ENCODE data around the gene SLC6A11.

SLC6A11 gene

GRCh38 chr3:10790713-10791112 lies 25.3 kb upstream of the SLC6A11 start:
- no peak for DNase-seq (ENCODE audit: low spot score)

DNA sequence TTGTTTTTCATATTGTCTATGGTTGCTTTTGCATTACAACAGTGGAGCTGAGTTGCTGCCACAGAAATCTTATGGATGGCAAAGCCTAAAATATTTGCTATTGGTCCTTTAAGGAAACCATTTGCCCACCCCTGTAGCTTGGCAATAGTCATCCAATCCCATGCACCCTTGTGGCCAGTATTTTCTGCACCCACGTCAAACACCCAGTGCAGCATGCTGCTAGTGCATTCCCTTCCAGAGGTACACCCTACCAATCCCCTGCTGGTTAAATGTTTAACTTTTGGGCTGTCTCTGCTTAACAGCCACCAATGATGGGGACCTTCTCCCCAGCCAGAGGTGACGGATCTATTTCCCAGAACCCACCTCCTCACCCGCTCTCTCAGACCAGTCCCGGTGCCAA lies 23.8 kb upstream of the SLC6A11 start:
- no peak for DNase-seq (ENCODE audit: low spot score)

- no peak for DNase-seq (ENCODE audit: low spot score)
Observed at GRCh38 chr3:10798600-10799367, 17.2 kb upstream of the SLC6A11 start.

DNA sequence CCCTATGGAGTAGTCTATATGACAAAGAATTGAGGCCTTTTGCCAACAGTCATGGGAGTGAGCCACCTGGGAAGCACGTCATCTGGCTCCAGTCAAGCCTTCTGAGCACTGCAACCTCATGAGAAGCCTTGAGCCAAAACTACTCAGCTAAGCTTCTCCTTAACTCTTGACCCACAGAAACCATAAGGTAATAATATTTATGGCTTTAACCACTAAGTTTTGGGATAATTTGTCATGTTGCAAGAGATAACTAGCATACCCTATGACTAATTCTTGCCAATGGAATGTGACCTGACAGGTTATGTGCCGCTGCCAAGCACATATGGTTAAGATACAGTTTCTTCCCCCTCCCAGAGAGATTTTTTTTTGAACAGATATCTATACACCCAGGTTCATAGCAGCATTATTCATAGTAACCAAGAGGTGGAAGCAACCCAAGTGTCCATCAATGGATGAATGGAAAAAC lies 11.8 kb upstream of the SLC6A11 start:
- DNase-seq (ENCODE audit: low spot score) = no peak

- DNase-seq (ENCODE audit: low spot score) = no peak
Observed at GRCh38 chr3:10806006-10806405, 10.0 kb upstream of the SLC6A11 start.

DNA sequence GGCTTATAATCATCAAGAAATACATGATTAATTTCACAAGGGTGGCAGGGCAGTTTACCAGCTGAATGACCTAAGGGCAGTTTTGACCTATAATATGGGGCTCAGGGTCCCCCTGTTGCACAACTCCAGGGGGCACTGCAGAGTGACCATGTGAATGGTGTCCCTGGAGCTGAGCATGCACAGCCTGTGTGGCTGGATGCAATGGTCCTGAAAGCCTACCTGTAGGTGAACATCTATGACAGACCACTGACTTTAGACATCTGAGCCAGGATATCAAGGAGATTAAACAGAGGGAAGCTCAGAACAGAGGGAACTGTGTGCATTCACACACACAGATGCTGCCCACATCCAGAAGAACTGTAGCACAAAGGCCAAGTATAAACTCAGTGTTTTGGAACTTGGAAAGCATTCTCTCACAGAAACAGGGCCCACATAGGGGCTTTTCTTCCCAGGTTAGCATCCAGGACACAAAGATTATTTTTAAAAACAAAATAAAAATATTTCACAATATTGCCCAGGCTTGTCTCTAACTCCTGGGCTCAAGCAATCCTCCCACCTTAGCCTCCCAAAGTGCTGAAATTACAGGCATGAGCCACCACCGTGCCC lies 7.8 kb upstream of the SLC6A11 start:
- no peak for DNase-seq (ENCODE audit: low spot score)

DNA sequence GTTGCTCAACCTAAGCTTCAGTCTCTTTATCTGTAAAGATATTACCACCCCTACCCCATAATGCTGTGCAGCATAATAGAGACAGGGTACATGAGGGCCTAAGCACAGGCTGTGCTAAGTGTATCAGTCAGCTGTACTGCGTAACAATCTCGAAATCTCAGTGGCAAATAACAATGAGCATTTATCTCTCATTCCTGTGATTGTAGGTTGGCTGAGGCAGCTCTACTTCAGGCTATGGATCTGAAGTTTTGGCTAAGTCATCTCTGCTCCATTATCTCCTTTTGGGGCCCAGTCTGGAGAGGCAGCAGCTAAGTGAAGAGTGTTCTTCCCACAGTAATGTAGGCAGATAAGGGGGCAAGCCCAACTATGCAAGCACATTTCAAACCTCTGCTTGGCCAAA lies 7.1 kb upstream of the SLC6A11 start:
- no peak for DNase-seq (ENCODE audit: low spot score)

DNA sequence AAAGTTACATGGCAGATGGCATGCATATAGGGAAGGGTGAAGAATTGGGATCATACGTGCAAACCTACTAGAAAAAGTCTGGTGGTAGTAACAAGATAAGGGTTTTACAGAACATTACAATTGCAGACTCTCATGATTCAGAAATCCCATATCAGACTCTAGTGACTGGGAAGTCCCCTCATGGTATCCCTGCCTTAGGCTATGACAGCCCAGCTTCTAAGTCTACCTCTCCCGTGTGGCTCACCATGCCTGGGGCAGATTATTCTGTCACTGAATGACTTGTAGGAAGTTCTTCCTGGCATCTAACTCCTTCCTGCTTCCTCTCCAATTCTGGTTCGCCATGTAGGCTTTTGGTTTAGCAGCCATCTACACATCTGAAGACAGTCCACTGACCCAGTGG lies 5.7 kb upstream of the SLC6A11 start:
- no peak for DNase-seq (ENCODE audit: low spot score)

GRCh38 chr3:10813425-10813824 lies 2.6 kb upstream of the SLC6A11 start:
- DNase-seq (ENCODE audit: low spot score) = no peak

- DNase-seq (ENCODE audit: low spot score) = no peak
Observed at GRCh38 chr3:10814623-10815022, 1.4 kb upstream of the SLC6A11 start.

GRCh38 chr3:10815487-10815886 lies 541 bp upstream of the SLC6A11 start:
- no peak for DNase-seq (ENCODE audit: low spot score)

DNA sequence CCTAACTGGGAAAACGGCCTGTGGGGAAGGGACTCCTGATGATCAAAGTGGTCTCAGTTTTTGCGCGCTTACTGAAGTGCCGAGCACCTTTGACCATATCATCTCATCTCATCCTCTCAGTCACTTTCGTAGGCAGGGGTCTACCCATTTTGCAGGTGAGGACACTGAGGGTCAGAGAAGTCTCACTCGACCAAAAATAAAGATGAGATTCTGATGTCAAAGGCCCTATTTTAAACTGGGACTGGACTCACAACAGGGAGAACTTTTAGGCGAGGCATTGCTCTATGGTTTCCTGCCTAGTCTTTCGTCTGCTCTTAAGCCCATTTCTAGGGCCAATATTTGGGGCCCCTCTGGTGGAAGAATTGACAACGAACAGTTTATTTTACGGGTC lies 830 bp downstream of the SLC6A11 start:
- no peak for DNase-seq (ENCODE audit: low spot score)

DNA sequence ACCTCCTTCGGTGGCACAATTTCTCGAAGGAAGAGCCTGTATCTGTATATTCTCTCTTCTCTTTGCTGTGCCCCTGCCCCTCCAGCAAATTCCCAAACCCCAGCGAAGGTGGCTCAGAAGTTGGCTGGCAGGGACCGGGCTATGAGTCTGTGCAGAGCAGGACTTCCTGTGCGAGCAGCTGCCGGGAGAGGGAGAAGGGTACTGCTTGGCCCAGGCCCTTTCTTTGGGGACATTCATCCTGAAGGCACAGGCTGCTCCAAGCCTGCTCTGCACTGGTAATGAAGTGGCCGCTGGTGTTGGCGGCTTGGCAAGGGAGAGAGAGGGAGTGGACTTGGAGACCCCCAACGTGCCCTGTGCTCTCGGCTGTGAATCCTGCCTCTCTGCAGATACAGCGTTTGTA lies 1.5 kb downstream of the SLC6A11 start:
- no peak for DNase-seq (ENCODE audit: low spot score)

DNA sequence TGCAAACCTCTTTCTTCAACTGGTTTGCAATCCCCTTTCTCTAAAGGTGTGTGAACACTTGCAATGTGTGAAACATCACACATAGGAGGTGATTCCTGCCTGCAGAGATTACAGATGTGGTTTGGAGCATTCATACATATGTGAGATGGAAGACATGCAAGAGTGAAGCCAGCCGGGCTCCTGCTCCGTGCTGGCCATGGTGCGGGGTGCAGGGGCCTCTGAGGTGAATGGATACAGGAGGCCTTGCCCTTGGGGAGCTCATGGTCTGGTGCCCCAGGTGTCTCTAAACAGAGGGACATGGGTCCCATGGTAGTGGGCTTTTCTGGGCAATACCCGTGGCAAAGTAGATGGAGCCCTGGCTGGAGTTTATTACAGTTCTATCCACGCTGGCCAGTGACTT lies 6.0 kb downstream of the SLC6A11 start:
- no peak for DNase-seq (ENCODE audit: low spot score)

DNA sequence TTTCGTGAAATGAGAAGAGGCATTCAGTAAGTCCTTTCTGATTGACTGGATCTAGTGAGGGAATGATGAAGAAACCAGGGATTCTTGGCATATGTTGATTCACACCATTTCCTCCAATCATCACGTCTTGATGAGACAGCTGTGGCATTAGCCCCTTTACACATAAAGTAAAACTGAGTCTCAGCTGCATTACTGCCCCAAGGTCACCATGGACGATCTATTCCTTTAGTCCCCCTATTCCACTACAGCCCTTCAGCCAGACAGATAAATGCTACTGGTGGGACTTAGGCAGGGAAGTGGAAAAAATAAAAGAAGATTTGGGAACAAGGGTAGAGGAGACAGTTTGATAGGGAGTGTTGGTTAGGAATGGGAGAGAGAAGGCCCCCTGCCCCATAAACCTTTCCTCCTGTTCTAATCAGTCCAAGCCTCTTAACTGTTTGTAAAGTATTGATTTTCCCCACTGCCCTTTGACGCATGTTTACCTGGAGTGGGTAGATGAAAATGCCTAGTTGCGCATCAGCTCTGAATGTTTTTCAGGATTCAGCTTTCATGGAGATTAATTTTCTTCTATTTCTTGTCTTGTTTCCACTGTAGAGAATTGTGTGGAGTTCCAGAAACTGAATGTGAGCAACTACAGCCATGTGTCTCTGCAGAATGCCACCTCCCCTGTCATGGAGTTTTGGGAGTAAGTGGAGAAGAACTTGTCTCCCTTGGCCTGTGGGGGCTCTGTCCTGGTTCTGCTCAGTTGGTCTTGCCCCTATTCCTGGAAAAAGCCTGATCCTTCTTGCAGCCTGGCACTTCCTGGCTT lies 6.9 kb downstream of the SLC6A11 start:
- no peak for DNase-seq (ENCODE audit: low spot score)

DNA sequence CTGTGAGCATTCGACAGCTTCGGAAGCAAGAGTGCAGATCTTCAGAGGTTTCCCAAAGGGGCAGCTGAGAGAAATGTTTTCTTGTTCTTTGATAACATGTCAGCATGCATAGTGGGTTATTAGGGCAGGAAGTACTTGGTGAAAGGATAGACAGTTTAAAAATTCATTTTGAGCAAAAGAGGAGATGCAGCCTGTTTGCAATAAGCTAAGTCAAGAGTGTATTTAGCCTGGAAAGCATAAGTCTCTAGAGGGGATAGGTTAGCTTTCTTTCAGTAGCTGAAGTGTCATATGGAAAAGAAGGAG lies 7.4 kb downstream of the SLC6A11 start:
- DNase-seq (ENCODE audit: low spot score) = no peak

DNA sequence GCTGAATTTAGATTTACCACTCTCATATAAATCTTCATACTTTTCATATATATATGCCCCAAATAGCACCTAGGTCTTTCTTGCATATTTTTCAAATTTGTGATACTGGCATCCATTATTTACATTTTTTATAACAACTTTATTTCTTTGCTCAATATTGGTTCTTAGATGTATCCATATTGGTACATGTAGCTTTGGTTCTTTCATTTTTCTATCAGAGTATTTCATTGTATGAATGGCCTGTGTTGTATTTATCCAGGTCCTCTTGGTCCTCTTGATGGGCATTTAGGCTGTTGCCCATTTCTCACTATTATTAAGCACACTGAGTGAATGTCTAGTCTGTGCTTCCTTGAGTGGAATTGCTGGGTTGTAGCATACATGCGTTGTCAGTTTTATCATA lies 8.4 kb downstream of the SLC6A11 start:
- DNase-seq (ENCODE audit: low spot score) = no peak

- DNase-seq (ENCODE audit: low spot score) = no peak
Observed at GRCh38 chr3:10833855-10834414, 17.9 kb downstream of the SLC6A11 start.

- DNase-seq (ENCODE audit: low spot score) = peak; percentile 58
Observed at GRCh38 chr3:10834951-10835350, 18.9 kb downstream of the SLC6A11 start.

DNA sequence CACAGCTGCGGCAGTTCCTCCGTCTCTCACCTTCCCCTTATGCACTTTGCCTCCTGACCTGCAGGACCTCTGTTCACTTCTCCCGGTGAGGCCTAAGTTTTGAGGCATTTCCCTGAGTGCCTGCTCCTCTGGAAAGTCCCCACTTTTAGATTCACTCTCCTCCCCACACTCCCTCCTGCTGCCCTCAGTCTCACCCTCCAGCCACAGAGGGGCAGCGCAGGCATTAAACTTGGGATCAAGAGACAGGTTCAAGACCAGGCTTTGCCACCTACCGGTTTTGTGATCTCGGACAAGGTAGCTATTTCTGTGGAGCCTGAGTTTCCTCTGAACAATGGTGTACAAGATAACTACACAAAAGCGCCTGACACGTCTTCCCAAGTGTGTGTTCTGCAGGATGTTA lies 19.4 kb downstream of the SLC6A11 start:
- DNase-seq (ENCODE audit: low spot score) = no peak

DNA sequence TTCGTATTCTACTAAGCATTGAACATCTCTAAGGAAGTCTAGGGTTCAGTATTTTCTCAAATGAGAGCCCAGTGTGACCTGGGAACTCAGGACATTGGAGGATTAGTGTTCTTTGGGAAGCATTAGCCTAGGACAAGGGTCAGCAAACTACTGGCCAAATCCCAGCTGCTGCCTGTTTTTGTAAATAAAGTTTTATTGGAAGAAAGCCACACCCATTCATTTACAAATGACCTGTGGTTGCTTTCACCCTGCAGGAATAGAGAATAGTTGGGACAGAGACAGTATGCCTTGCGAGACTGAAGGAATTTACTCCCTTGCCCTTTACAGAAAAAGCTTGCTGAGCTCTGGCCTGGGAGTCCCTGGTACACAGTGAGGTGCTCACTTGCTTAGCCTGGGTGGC lies 20.6 kb downstream of the SLC6A11 start:
- DNase-seq (ENCODE audit: low spot score) = no peak

- no peak for DNase-seq (ENCODE audit: low spot score)
Observed at GRCh38 chr3:10837849-10838248, 21.8 kb downstream of the SLC6A11 start.

- DNase-seq (ENCODE audit: low spot score) = no peak
Observed at GRCh38 chr3:10839167-10839566, 23.1 kb downstream of the SLC6A11 start.
